Caco-2 (cell line): ENCODE measurements around the gene LCLAT1. TPM values are rescaled to one million over a fixed set of nuclear protein-coding genes. Genes with fewer than 3 reads are reported as not detected.
"Not testable (repeated sequence)": the region's sequence is repeated elsewhere in the genome, so short reads cannot be mapped to it uniquely, and the experiment has no call there.

Source experiments
- BruUV-seq: library from RNA; stranded (reverse); fragments of 400-500 nt; replicated peaks from 2 replicates; lab custom pipeline; 2021; lab: Mats Ljungman, UMichigan
- CTCF ChIA-PET: fragments of 300-600 bp; sonication (Branson Sonifier 250); formaldehyde crosslinking; loops from one replicate; lab custom pipeline; 2022; ENCODE audit warnings: antibody characterized with exemption; lab: Charles Lee
- POLR2A ChIA-PET: fragments of 300-600 bp; sonication (Branson Sonifier 250); formaldehyde crosslinking; loops from one replicate; lab custom pipeline; 2022; ENCODE audit warnings: antibody characterized with exemption; lab: Charles Lee
- DNase-seq, 2 experiments: peaks; one replicate each; pipeline versions ENCODE4 v3.0.0 to v3.0.0-alpha.2; 2020 to 2022
- H3K27me3 ChIP-seq: replicated peaks from 2 replicates; pipeline ENCODE4 v1.6.0; 2011; ENCODE audit warnings: low read length; ENCODE audit not compliant: control insufficient read depth, insufficient read depth
- H3K36me3 ChIP-seq: 2 replicates; pipeline ENCODE4 v1.5.1; 2011; ENCODE audit warnings: low read length; ENCODE audit not compliant: control insufficient read depth, insufficient read depth
- H3K4me1 ChIP-seq: fragments of 250-450 bp; sonication (Bioruptor Pico); 2 replicates; pipeline ENCODE4 v1.5.1; 2020; ENCODE audit warnings: mild to moderate bottlenecking
- H3K4me3 ChIP-seq: 2 replicates; pipeline ENCODE4 v1.5.1; 2011; ENCODE audit warnings: low read depth, mild to moderate bottlenecking, control low read depth, low read length
- H3K9me3 ChIP-seq: fragments of 250-450 bp; sonication (Bioruptor Pico); 2 replicates; pipeline ENCODE4 v1.5.1; 2020; ENCODE audit warnings: mild to moderate bottlenecking, moderate library complexity
- H3K27ac Mint-ChIP-seq: one replicate; pipeline ENCODE4 v1.8.0; 2022; ENCODE audit warnings: mixed read lengths; ENCODE audit not compliant: unreplicated experiment
- H3K27me3 Mint-ChIP-seq: one replicate; pipeline ENCODE4 v1.8.0; 2022; ENCODE audit warnings: mixed read lengths; ENCODE audit not compliant: insufficient read depth, unreplicated experiment
- H3K36me3 Mint-ChIP-seq: one replicate; pipeline ENCODE4 v1.8.0; 2022; ENCODE audit warnings: mild to moderate bottlenecking, mixed read lengths; ENCODE audit not compliant: insufficient read depth, unreplicated experiment
- H3K4me1 Mint-ChIP-seq: one replicate; pipeline ENCODE4 v1.8.0; 2022; ENCODE audit warnings: low read depth, mixed read lengths; ENCODE audit not compliant: unreplicated experiment
- H3K4me3 Mint-ChIP-seq: one replicate; pipeline ENCODE4 v1.8.0; 2022; ENCODE audit warnings: mild to moderate bottlenecking, moderate library complexity, mixed read lengths; ENCODE audit not compliant: unreplicated experiment
- H3K9me3 Mint-ChIP-seq: one replicate; pipeline ENCODE4 v1.8.0; 2022; ENCODE audit warnings: mixed read lengths; ENCODE audit not compliant: unreplicated experiment
- intact Hi-C: fragments of 100-400 bp; cut with micrococcal nuclease; formaldehyde crosslinking; loops from one replicate; pipeline ENCODE4 v1.10.0; 2022; ENCODE audit not compliant: unreplicated experiment
- total RNA-seq: library from RNA; stranded (reverse); gene quantifications from 2 replicates; pipeline ENCODE4 v1.2.3, GENCODE V29; 2022
- TF ChIP-seq, protein P1 (sequence below), 2 experiments: fragments of 200-600 bp in 1 of 2; IDR thresholded peaks; 1 replicate in 1 of 2; 2 replicates in 1 of 2; pipeline versions ENCODE4 v1.5.1 to v1.8.0; 2011 to 2022; ENCODE audit warnings: antibody characterized with exemption in 1 of 2, control low read depth in 1 of 2, inconsistent platforms in 1 of 2, low read depth in 1 of 2, low read length in 1 of 2, mild to moderate bottlenecking in 1 of 2, moderate library complexity in 1 of 2; ENCODE audit not compliant: insufficient read depth in 1 of 2, severe bottlenecking in 1 of 2, unreplicated experiment in 1 of 2

Gene LCLAT1
- total RNA-seq, 1 experiment from 2014 or later = 52.2 TPM

DNA sequence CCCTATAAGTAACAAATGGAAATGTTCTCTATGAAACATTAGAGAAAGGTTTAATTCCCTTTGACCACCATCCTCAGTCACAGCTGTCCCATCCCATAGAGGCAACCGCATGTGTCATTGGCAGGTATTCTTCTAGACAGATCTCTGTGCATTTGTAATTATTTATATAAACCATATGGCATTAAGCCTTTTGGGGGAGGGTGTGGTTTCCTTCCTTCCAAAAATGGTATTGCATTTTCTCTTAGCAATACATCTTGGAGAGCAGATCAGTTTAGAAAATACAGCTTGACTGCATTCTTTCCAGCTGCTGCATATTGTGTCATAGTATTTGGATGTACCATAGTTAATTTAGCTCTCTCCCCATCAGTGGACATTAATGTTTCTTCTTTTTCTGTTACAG, 57.7 kb downstream of the LCLAT1 start:
- TF ChIP-seq, protein P1, sequence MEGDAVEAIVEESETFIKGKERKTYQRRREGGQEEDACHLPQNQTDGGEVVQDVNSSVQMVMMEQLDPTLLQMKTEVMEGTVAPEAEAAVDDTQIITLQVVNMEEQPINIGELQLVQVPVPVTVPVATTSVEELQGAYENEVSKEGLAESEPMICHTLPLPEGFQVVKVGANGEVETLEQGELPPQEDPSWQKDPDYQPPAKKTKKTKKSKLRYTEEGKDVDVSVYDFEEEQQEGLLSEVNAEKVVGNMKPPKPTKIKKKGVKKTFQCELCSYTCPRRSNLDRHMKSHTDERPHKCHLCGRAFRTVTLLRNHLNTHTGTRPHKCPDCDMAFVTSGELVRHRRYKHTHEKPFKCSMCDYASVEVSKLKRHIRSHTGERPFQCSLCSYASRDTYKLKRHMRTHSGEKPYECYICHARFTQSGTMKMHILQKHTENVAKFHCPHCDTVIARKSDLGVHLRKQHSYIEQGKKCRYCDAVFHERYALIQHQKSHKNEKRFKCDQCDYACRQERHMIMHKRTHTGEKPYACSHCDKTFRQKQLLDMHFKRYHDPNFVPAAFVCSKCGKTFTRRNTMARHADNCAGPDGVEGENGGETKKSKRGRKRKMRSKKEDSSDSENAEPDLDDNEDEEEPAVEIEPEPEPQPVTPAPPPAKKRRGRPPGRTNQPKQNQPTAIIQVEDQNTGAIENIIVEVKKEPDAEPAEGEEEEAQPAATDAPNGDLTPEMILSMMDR (IDR thresholded peaks at IDR 0.05; ENCODE audit: insufficient read depth in 1 of 2, low read depth in 1 of 2, low read length in 1 of 2, severe bottlenecking in 1 of 2, unreplicated experiment in 1 of 2) = no peak
- H3K27me3 Mint-ChIP-seq = no peaks in the 10 kb centered on the region
- no peak overlapping the region for H3K27ac Mint-ChIP-seq
- peaks cover 7% of the 10 kb centered on the region for H3K36me3 Mint-ChIP-seq
- BruUV-seq = no TSS peak
- intact Hi-C loops = no loop called here
- no peaks in the 10 kb centered on the region for H3K4me1 ChIP-seq
- no peak for DNase-seq
- ChIA-PET CTCF (no interaction called here), POLR2A (no interaction called here)
- no peak overlapping the region for H3K4me3 Mint-ChIP-seq
- H3K4me1 Mint-ChIP-seq = peaks cover under 1% of the 10 kb centered on the region
- peaks cover 21% of the 10 kb centered on the region for H3K9me3 ChIP-seq
- peaks cover 10% of the 10 kb centered on the region for H3K9me3 Mint-ChIP-seq
- H3K4me3 ChIP-seq = no peak overlapping the region
- peaks cover 1% of the 10 kb centered on the region; the same call in 1 of the 2 replicates for H3K36me3 ChIP-seq
- H3K27me3 ChIP-seq = no peaks in the 10 kb centered on the region

GRCh38 chr2:30505500-30506180, 58.6 kb downstream of the LCLAT1 start:
- Histone ChIP-seq H3K36me3 (peaks cover 1% of the 10 kb centered on the region; the same call in 1 of the 2 replicates), H3K4me3 (no peak overlapping the region), H3K4me1 (peaks cover 7% of the 10 kb centered on the region), H3K9me3 (peaks cover 15% of the 10 kb centered on the region; the same call in 1 of the 2 replicates), H3K27me3 (no peaks in the 10 kb centered on the region)
- ChIA-PET POLR2A (no interaction called here), CTCF (interaction anchor here (1.0 kb wide), 1 partner anchor 253 kb away, joined by 3 read pairs; no protein-coding TSS in a partner anchor)
- peaks cover 9% of the 10 kb centered on the region for H3K4me1 Mint-ChIP-seq
- H3K36me3 Mint-ChIP-seq = peaks cover 6% of the 10 kb centered on the region
- H3K27me3 Mint-ChIP-seq = no peaks in the 10 kb centered on the region
- intact Hi-C loops = no loop called here
- no peak for DNase-seq
- H3K9me3 Mint-ChIP-seq = peaks cover 7% of the 10 kb centered on the region
- no peak overlapping the region for H3K27ac Mint-ChIP-seq
- BruUV-seq = no TSS peak
- no peak overlapping the region for H3K4me3 Mint-ChIP-seq
- TF ChIP-seq, protein P1 (IDR thresholded peaks at IDR 0.05; ENCODE audit: insufficient read depth in 1 of 2, low read depth in 1 of 2, low read length in 1 of 2, severe bottlenecking in 1 of 2, unreplicated experiment in 1 of 2) = no peak

- H3K4me1 Mint-ChIP-seq = peaks cover 26% of the 10 kb centered on the region
- H3K4me3 Mint-ChIP-seq, CTCF ChIA-PET, H3K36me3 ChIP-seq, POLR2A ChIA-PET, H3K9me3 Mint-ChIP-seq, H3K27me3 Mint-ChIP-seq, H3K4me3 ChIP-seq, BruUV-seq, H3K36me3 Mint-ChIP-seq, H3K27me3 ChIP-seq, H3K27ac Mint-ChIP-seq, intact Hi-C loops, DNase-seq: not testable (repeated sequence)
- H3K4me1 ChIP-seq = peaks cover 20% of the 10 kb centered on the region
- peaks cover 12% of the 10 kb centered on the region; the same call in 1 of the 2 replicates for H3K9me3 ChIP-seq
Measured at GRCh38 chr2:30507460-30507859, 60.4 kb downstream of the LCLAT1 start.
